Superior temporal gyrus (tissue), 1 donor: ENCODE results near the gene NDUFA5.
A peak's percentile ranks its signal among the peaks of the same experiment; 100 is the strongest.

ENCODE experiments used
- DNase-seq: peaks from one replicate; pipeline ENCODE4 v3.0.0-alpha.2; 2016; ENCODE audit errors: extremely low spot score

The NDUFA5 gene

GRCh38 chr7:123502201-123502600 lies 55.4 kb downstream of the NDUFA5 start:
- DNase-seq: no peak

- DNase-seq: no peak
Observed at GRCh38 chr7:123500878-123501489, 56.6 kb downstream of the NDUFA5 start.

GRCh38 chr7:123499211-123499970 lies 58.2 kb downstream of the NDUFA5 start:
- no peak for DNase-seq

DNA sequence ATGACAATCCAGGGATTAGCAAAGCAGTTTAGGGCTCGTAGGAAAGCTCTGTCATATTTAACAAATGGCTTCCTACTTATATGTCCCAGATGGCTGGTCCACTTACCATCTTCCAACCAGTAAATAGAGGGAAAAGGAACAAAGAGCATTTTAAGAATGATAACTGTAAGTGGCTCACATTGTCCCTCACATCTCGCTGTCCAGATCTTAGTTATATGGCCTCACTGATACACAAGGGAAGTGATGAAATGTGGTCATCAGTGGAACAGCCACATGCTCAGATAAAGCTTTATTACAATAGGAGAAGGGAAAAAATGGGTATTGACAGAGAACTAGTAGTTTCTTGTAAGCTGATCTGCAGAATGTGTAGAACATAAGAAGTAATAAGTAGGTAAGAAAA lies 59.0 kb downstream of the NDUFA5 start:
- DNase-seq: no peak

- DNase-seq: no peak
Observed at GRCh38 chr7:123498031-123498430, 59.6 kb downstream of the NDUFA5 start.

- peak; percentile 81 for DNase-seq
Observed at GRCh38 chr7:123494193-123494796, 63.3 kb downstream of the NDUFA5 start.

GRCh38 chr7:123492485-123492884 lies 65.1 kb downstream of the NDUFA5 start:
- DNase-seq: no peak
